ENCODE data around the gene NKAIN4. TPM values are rescaled to one million over a fixed set of nuclear protein-coding genes. Genes with fewer than 3 reads are reported as not detected.

NKAIN4 gene
- total and polyA plus RNA-seq, 12 donors, result 0.04 TPM; not detected in 11

DNA sequence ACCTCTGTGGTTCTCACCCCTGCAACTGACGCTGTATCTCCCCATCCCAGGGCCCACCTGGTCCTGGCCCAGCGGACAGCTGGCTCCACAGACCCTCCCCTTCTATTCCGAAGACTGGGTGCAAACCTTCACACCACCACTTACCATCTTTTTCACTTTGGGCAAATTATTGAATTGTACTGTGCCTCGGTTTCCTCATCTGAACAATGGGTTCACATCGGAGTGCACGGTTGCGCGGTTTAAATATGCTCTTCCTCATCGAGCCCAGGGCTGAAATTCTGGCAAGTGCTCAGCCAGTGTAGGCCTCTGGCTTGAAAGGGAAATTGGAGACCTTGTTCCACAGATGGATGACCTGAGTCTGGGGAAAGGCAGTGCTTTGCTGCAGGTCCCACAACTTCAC, 15.5 kb upstream of the NKAIN4 start:
- DNase-seq (no peak), ATAC-seq (no peak)
- intact Hi-C loops (cut with DNase I), result loop anchor here in 1 of 10 donors (5.0 kb wide), 1 partner anchor 52 kb away; the partner anchor contains the start of gene YTHDF1
- TF ChIP-seq, protein P1, sequence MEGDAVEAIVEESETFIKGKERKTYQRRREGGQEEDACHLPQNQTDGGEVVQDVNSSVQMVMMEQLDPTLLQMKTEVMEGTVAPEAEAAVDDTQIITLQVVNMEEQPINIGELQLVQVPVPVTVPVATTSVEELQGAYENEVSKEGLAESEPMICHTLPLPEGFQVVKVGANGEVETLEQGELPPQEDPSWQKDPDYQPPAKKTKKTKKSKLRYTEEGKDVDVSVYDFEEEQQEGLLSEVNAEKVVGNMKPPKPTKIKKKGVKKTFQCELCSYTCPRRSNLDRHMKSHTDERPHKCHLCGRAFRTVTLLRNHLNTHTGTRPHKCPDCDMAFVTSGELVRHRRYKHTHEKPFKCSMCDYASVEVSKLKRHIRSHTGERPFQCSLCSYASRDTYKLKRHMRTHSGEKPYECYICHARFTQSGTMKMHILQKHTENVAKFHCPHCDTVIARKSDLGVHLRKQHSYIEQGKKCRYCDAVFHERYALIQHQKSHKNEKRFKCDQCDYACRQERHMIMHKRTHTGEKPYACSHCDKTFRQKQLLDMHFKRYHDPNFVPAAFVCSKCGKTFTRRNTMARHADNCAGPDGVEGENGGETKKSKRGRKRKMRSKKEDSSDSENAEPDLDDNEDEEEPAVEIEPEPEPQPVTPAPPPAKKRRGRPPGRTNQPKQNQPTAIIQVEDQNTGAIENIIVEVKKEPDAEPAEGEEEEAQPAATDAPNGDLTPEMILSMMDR (IDR thresholded peaks at IDR 0.05), result no peak
- no peak overlapping the region for H3K4me3 ChIP-seq
- H3K9me3 ChIP-seq, result no peaks in the 10 kb centered on the region
- no peak overlapping the region for H3K27ac ChIP-seq
- H3K27me3 ChIP-seq, result peaks cover 0 to 30% (median 26%) of the 10 kb centered on the region in 7 donors
- H3K4me1 ChIP-seq, result peaks cover 5 to 24% (median 21%) of the 10 kb centered on the region in 9 donors
- H3K36me3 ChIP-seq, result no peaks in the 10 kb centered on the region
- 93 to 94% methylated on average over 9 of the region's 9 CpGs for WGBS, 2 donors

DNA sequence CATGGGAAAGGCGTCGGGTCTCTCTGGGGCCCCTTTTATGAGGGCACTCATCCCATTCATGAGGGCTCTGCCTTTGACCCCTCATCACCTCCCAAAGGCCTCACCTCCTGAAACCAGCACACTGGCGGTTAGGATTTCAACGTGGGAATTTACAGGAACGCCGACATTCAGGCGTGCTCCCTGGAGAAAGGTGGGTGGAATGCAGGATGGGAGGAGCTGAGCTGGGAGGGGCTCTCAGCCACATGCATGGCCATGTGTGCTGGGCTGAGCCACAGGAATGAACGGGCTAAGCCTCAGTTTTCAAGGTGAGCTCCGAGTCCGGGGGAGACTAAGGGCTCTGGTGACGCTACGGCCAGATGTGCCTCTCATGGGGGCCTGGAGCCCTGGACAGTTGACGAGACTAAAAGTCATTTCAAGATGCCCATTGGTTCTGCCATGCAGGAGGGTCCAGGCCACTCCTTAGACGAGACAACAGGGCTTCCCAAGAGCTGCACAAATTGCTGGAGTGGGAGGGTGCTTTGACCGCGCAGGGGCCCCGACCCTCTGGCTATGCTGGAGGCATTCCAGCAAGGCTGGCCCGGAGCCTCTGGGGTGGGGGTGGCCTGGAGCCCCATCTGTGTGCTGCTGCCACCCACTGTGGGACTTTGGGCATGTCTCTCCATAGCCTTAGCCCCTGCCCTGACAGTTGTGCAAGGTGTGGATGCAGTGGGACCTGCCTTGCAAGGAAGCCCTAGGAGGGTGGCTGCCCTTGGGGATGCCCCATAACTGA, 14.6 kb upstream of the NKAIN4 start:
- intact Hi-C loops (cut with DNase I), result no loop called here
- WGBS, 2 donors, result 40 to 43% methylated on average over 18 of the region's 18 CpGs
- no peak overlapping the region for H3K27ac ChIP-seq
- ATAC-seq (no peak), DNase-seq (no peak)
- no peaks in the 10 kb centered on the region for H3K9me3 ChIP-seq
- TF ChIP-seq, protein P1 (IDR thresholded peaks at IDR 0.05), result no peak
- no peak overlapping the region for H3K4me3 ChIP-seq
- peaks cover 4 to 19% (median 13%) of the 10 kb centered on the region in 9 donors for H3K4me1 ChIP-seq
- peaks cover 0 to 39% (median 30%) of the 10 kb centered on the region in 7 donors for H3K27me3 ChIP-seq
- no peaks in the 10 kb centered on the region for H3K36me3 ChIP-seq

DNA sequence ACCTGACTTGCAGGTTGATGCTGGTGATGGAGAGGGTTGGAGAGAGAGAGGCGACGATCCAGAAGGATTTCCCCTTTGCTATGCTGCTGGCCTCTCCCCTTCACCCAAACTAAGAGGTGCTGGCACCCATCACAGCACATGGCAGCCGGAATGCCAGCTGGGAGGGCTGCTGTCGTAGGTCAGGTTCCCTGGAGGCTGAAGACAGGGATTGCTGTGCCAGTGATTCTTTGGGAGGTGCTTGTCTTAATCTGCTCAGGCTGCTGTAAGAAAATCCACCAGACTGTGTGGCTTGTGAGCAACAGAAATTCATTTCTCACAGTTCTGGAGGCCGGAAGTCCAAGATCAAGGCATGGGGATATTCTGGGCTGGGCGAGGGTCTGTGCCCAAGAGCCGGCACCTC, 14.0 kb upstream of the NKAIN4 start:
- TF ChIP-seq, protein P1 (IDR thresholded peaks at IDR 0.05), result no peak
- DNase-seq (no peak), ATAC-seq (no peak)
- Histone ChIP-seq H3K4me3 (no peak overlapping the region), H3K4me1 (peaks cover 0 to 13% (median 7%) of the 10 kb centered on the region in 9 donors), H3K27ac (no peak overlapping the region), H3K36me3 (no peaks in the 10 kb centered on the region), H3K27me3 (peaks cover 0 to 45% (median 36%) of the 10 kb centered on the region in 7 donors), H3K9me3 (no peaks in the 10 kb centered on the region)
- WGBS, 2 donors, result 54 to 56% methylated on average over 7 of the region's 7 CpGs
- intact Hi-C loops (cut with DNase I), result no loop called here

DNA sequence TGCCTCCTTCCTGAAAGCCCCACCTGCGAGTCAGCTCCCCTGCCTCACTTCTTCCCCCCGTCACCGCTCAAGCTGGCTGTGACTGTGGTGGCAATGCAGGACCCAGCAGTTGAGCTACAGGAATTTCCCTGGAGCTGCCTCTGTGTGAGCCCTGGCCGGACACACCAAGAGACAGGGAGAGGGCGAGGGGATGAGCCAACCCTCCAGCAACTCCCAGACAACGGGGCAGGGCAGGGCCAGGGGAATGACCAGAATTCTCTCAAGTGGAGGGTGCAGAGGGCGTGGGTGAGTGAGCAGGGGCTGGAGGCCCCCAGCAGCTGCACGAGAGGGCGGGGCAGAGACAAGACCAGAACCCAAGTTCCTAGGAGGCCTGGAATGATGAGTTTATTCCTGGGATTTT, 13.4 kb upstream of the NKAIN4 start:
- H3K9me3 ChIP-seq, result no peaks in the 10 kb centered on the region

More for the DNA sequence above, 13.4 kb upstream of the NKAIN4 start:
- H3K4me1 ChIP-seq, result peaks cover 0 to 8% (median 6%) of the 10 kb centered on the region in 9 donors
- no peaks in the 10 kb centered on the region for H3K36me3 ChIP-seq
- no peak for ATAC-seq
- intact Hi-C loops (cut with DNase I), result no loop called here
- no peak for DNase-seq
- H3K27ac ChIP-seq, result no peak overlapping the region
- TF ChIP-seq, protein P1 (IDR thresholded peaks at IDR 0.05), result no peak
- WGBS, 2 donors, result 41 to 66% methylated on average over 9 of the region's 9 CpGs
- peaks cover 3 to 50% (median 42%) of the 10 kb centered on the region in 7 donors for H3K27me3 ChIP-seq
- no peak overlapping the region for H3K4me3 ChIP-seq

Measured in heart right ventricle (tissue), 16 donors.